HUES64 (cell line): ENCODE data around the gene BCAS2.
"Not testable (repeated sequence)": the region's sequence is repeated elsewhere in the genome, so short reads cannot be mapped to it uniquely, and the experiment has no call there.

ENCODE experiments used
- H3K27ac ChIP-seq: 2 replicates; pipeline ENCODE4 v1.7.0; 2013; ENCODE audit warnings: low read depth, low read length, inconsistent platforms
- H3K27me3 ChIP-seq: 2 replicates; pipeline ENCODE4 v1.6.1; 2013; ENCODE audit warnings: mild to moderate bottlenecking, low read length; ENCODE audit not compliant: insufficient read depth
- H3K36me3 ChIP-seq: 2 replicates; pipeline ENCODE4 v1.6.1; 2013; ENCODE audit warnings: mild to moderate bottlenecking, low read length; ENCODE audit not compliant: insufficient read depth
- H3K4me1 ChIP-seq: 2 replicates; pipeline ENCODE4 v1.6.1; 2013; ENCODE audit warnings: mild to moderate bottlenecking, low read length, moderate library complexity; ENCODE audit not compliant: insufficient read depth
- H3K4me3 ChIP-seq: 2 replicates; pipeline ENCODE4 v1.5.1; 2013; ENCODE audit warnings: mild to moderate bottlenecking, low read length, moderate library complexity
- H3K9ac ChIP-seq: 2 replicates; pipeline ENCODE4 v1.6.1; 2013; ENCODE audit warnings: mild to moderate bottlenecking, low read depth, low read length
- H3K9me3 ChIP-seq: 2 replicates; pipeline ENCODE4 v1.6.1; 2013; ENCODE audit warnings: low read depth, low read length; ENCODE audit not compliant: insufficient read depth
- WGBS: fragments of 150-250, 120-280 bp; methylation state at CpG from one replicate; pipeline ENCODE4 v1.1.7; 2013; ENCODE audit warnings: missing lambda C conversion rate; 5-methylcytosine and 5-hydroxymethylcytosine counted together

The BCAS2 gene

GRCh38 chr1:114594046-114594445 is 12.6 kb upstream of the BCAS2 start:
- Histone ChIP-seq H3K27me3 (no peaks in the 10 kb centered on the region), H3K36me3 (no peaks in the 10 kb centered on the region), H3K4me3 (no peak overlapping the region), H3K27ac (no peak overlapping the region), H3K9ac (no peak overlapping the region), H3K4me1 (no peaks in the 10 kb centered on the region), H3K9me3 (no peaks in the 10 kb centered on the region)
- WGBS: 96% methylated on average over 3 of the region's 3 CpGs

- 83% methylated on average over 3 of the region's 3 CpGs for WGBS
- Histone ChIP-seq H3K4me1 (no peaks in the 10 kb centered on the region), H3K4me3 (no peak overlapping the region), H3K36me3 (no peaks in the 10 kb centered on the region), H3K27me3 (no peaks in the 10 kb centered on the region; the same call in 1 of the 2 replicates), H3K27ac (no peak overlapping the region), H3K9ac (no peak overlapping the region), H3K9me3 (no peaks in the 10 kb centered on the region)
These were observed 7.7 kb upstream of the BCAS2 start for GRCh38 chr1:114589122-114589521.

- WGBS: 88% methylated on average over 2 of the region's 2 CpGs
- no peak overlapping the region for H3K27ac ChIP-seq
- no peaks in the 10 kb centered on the region for H3K36me3 ChIP-seq
These were observed 6.8 kb upstream of the BCAS2 start for GRCh38 chr1:114588196-114588689.

GRCh38 chr1:114587203-114587991 is 6.0 kb upstream of the BCAS2 start:
- H3K9ac ChIP-seq: no peak overlapping the region
- no peaks in the 10 kb centered on the region for H3K9me3 ChIP-seq
- 95% methylated on average over 15 of the region's 16 CpGs for WGBS
- no peak overlapping the region for H3K4me3 ChIP-seq
- H3K27ac ChIP-seq: no peak overlapping the region
- H3K4me1 ChIP-seq: no peaks in the 10 kb centered on the region
- H3K36me3 ChIP-seq: no peaks in the 10 kb centered on the region
- H3K27me3 ChIP-seq: no peaks in the 10 kb centered on the region; the same call in 1 of the 2 replicates

More at GRCh38 chr1:114588196-114588689, 6.8 kb upstream of the BCAS2 start:
- Histone ChIP-seq H3K4me1 (no peaks in the 10 kb centered on the region), H3K27me3 (no peaks in the 10 kb centered on the region; the same call in 1 of the 2 replicates), H3K9ac (no peak overlapping the region), H3K4me3 (no peak overlapping the region), H3K9me3 (no peaks in the 10 kb centered on the region)

- Histone ChIP-seq H3K4me3 (no peak overlapping the region), H3K9me3 (no peaks in the 10 kb centered on the region), H3K27ac (no peak overlapping the region), H3K27me3 (no peaks in the 10 kb centered on the region; the same call in 1 of the 2 replicates), H3K9ac (no peak overlapping the region), H3K4me1 (no peaks in the 10 kb centered on the region), H3K36me3 (no peaks in the 10 kb centered on the region)
- 96% methylated on average over 5 of the region's 5 CpGs for WGBS
These were observed 5.2 kb upstream of the BCAS2 start for GRCh38 chr1:114586513-114587047.

- Histone ChIP-seq H3K27ac (no peak overlapping the region), H3K9me3 (no peaks in the 10 kb centered on the region), H3K27me3 (no peaks in the 10 kb centered on the region; the same call in 1 of the 2 replicates), H3K4me1 (0 out of 2 replicates have a peak, but pooled peaks cover 4% of the 10 kb centered on the region), H3K4me3 (no peak overlapping the region), H3K9ac (no peak overlapping the region), H3K36me3 (peaks cover 2% of the 10 kb centered on the region; the same call in 1 of the 2 replicates)
- WGBS: 88% methylated on average over 1 of the region's 1 CpG
These were observed 3.8 kb upstream of the BCAS2 start for GRCh38 chr1:114585231-114585630.

GRCh38 chr1:114574365-114574764 is 7.0 kb downstream of the BCAS2 start:
- no peak overlapping the region for H3K27ac ChIP-seq
- no peak overlapping the region for H3K9ac ChIP-seq
- WGBS: 100% methylated on average over 2 of the region's 2 CpGs
- no peak overlapping the region for H3K4me3 ChIP-seq
- no peaks in the 10 kb centered on the region for H3K4me1 ChIP-seq
- H3K27me3 ChIP-seq: no peaks in the 10 kb centered on the region
- H3K9me3 ChIP-seq: no peaks in the 10 kb centered on the region
- peaks cover 93% of the 10 kb centered on the region for H3K36me3 ChIP-seq

- H3K36me3 ChIP-seq: peaks cover 47% of the 10 kb centered on the region
- no peak overlapping the region for H3K4me3 ChIP-seq
These were observed 17.3 kb downstream of the BCAS2 start for GRCh38 chr1:114564141-114564540.

GRCh38 chr1:114562978-114563510 is 18.4 kb downstream of the BCAS2 start:
- H3K9me3 ChIP-seq, H3K4me1 ChIP-seq, H3K4me3 ChIP-seq, H3K27ac ChIP-seq, H3K27me3 ChIP-seq, H3K9ac ChIP-seq: not testable (repeated sequence)
- WGBS: 93% methylated on average over 2 of the region's 3 CpGs
- H3K36me3 ChIP-seq: peaks cover 36% of the 10 kb centered on the region

More at GRCh38 chr1:114564141-114564540, 17.3 kb downstream of the BCAS2 start:
- Histone ChIP-seq H3K27ac (no peak overlapping the region), H3K4me1 (no peaks in the 10 kb centered on the region), H3K27me3 (no peaks in the 10 kb centered on the region), H3K9me3 (no peaks in the 10 kb centered on the region; the same call in 1 of the 2 replicates), H3K9ac (no peak overlapping the region)

- Histone ChIP-seq H3K27ac (no peak overlapping the region), H3K4me1 (no peaks in the 10 kb centered on the region), H3K27me3 (no peaks in the 10 kb centered on the region), H3K9ac (no peak overlapping the region), H3K4me3 (no peak overlapping the region), H3K9me3 (no peaks in the 10 kb centered on the region; the same call in 1 of the 2 replicates), H3K36me3 (peaks cover 19% of the 10 kb centered on the region)
- 100% methylated on average over 1 of the region's 1 CpG for WGBS
These were observed 20.1 kb downstream of the BCAS2 start for GRCh38 chr1:114561333-114561732.

- H3K27ac ChIP-seq: no peak overlapping the region
- H3K4me1 ChIP-seq: no peaks in the 10 kb centered on the region
- H3K36me3 ChIP-seq: no peaks in the 10 kb centered on the region; the same call in 1 of the 2 replicates
- no peaks in the 10 kb centered on the region for H3K27me3 ChIP-seq
- H3K9me3 ChIP-seq: no peaks in the 10 kb centered on the region; the same call in 1 of the 2 replicates
- no peak overlapping the region for H3K9ac ChIP-seq
- no peak overlapping the region for H3K4me3 ChIP-seq
- 90% methylated on average over 3 of the region's 3 CpGs for WGBS
These were observed 22.1 kb downstream of the BCAS2 start for GRCh38 chr1:114559356-114559755.
